HuH-7 (cell line): ENCODE results near the gene PFKFB3.
"Not testable (repeated sequence)": the region's sequence is repeated elsewhere in the genome, so short reads cannot be mapped to it uniquely, and the experiment has no call there.

ENCODE experiments used
- DNase-seq: peaks from one replicate; pipeline ENCODE4 v3.0.0; 2011; ENCODE audit warnings: low spot score

Gene PFKFB3

GRCh38 chr10:6236349-6237198 is 33.8 kb downstream of the PFKFB3 start:
- DNase-seq = no peak

- no peak for DNase-seq
These were observed 34.4 kb downstream of the PFKFB3 start for GRCh38 chr10:6237199-6237530.

DNA sequence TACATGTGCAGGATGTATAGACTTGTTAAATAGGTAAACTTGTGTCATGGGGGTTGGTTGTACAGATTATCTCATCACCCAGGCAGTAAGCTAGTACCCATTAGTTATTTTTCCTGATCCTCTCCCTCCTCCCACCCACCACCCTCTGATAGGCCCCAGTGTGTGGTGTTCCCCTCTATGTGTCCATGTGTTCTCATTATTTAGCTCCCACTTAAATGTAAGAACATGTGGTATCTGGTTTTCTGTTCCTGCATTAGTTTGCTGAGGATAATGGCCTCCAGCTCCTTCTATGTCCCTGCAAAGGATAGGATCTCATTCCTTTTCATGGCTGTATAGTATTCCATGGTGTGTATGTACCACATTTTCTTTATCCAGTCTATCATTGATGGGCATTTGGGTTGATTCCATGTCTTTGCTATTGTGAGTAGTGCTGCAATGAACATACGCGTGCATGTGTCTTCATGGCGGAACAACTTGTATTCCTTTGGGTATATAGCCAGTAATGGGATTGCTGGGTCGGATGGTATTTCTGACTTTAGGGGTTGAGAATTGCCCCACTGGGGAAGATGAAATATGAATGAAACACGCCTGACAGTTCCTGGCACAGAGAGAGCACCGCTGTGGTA is 36.0 kb downstream of the PFKFB3 start:
- DNase-seq = not testable (repeated sequence)

DNA sequence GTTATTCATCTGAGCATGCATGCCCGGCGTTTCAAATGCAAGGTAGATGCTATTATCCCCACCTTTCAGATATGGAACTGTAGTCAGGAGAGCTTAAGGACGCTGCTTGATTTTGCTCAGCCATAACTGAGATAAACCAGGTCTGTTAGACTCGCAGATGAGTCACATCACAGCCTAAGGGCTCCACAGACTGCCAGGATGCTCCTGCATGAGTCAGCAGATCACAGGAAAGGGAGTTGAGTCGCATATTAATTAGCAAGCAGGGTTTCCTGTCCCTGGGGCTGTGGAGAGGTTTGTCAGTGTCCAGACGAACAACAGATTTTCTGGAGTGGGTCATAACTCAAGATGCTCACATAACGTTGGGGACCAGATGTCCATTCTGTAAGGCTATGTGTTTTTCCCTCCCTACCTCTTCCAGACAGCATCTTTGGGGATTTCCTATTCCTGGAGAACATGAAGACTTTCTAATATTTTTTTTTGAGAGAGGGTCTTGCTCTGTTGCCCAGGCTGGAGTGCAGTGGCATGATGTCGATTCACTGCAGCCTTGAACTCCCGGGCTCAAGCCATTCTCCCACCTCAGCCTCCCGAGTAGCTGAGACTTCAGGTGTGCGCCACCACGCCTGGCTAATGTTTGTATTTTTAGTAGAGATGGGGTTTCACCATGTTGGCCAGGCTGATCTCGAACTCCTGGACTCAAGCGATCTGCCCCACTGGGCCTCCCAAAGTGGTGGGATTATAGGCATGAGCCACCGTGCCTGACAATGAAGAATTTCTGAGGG is 36.7 kb downstream of the PFKFB3 start:
- DNase-seq = no peak

DNA sequence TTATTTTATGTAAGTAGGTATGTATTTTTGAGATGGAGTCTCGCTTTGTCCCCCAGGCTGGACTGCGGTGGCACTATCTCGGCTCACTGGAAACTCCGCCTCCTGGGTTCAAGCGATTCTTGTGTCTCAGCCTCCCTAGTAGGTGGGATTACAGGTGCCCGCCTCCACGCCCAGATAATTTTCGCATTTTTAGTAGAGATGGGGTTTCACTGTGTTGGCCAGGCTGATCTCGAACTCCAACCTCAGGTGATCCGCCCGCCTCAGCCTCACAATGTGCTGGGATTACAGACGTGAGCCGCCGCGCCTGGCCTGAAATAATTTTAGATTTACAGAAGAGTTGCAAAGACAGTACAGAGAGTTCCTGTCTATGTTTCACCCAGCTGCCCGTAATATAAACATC is 37.5 kb downstream of the PFKFB3 start:
- DNase-seq = no peak

DNA sequence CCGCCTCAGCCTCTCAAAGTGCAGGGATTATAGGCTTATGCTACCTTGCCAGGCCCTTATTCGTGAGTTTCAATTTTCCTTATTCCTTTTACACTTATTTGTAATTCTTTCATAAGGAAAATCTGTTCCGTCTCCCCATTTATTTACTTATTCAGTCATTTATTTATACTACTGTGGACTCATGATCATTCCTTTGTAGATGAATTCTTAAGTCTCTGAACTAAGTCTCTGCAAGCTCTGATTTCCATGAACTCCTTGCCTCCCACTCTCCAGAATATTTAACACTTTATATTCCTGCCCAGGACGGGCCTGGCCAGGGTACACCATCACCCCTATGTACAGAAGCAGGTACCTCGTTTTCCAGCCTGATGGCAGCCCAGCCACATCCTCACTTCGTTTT is 39.4 kb downstream of the PFKFB3 start:
- DNase-seq = no peak

DNA sequence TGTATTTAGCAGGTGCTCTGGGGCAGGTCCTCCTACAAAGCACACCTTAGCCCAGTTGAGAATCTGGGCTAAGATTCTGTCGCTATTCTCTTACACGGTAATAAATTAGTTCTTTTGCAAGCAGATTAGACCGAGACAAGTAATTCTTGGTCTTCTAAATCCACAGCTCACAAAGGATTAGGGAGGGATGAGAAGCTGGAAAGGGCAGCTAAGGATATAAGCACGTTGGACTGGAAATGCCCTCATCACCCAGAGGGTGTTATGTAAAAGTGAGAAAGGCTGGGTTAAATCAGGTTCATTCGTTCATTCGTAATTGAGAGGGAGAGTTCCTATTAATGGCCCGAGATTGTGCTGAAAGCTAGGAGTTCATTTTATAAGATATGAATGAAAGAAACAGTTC is 41.8 kb downstream of the PFKFB3 start:
- no peak for DNase-seq

DNA sequence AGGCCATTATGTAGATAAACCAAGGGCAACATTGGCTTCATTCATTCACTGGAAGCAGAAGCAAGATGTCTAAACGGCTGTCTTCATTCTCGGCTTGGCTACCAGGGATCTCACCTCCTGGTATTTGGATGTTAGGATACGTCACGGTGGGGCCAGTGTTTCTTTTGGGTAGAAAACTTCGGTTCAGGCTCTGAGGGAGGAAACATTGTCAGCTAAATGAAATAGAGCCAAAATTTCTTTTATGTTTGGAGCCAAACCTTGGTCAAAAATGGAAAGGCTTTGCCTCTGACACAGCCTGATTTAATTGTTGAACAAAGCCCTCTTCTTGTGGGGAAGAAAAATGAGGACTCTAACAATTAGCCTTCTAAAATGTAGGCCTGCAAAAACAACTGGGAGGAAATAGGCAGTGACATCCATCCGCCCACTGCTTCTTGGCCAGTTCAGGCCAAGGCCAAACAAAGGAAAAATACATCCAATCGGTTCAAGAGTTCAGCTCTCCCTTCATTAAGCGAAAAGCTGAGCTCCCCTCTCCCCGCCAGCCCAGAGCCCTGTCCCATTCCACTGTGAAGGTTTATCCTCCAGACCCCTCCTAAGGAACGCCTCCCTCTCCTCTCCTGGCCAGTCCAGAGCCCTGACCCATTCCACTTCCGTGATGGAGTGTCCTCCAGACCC is 44.4 kb downstream of the PFKFB3 start:
- no peak for DNase-seq

DNA sequence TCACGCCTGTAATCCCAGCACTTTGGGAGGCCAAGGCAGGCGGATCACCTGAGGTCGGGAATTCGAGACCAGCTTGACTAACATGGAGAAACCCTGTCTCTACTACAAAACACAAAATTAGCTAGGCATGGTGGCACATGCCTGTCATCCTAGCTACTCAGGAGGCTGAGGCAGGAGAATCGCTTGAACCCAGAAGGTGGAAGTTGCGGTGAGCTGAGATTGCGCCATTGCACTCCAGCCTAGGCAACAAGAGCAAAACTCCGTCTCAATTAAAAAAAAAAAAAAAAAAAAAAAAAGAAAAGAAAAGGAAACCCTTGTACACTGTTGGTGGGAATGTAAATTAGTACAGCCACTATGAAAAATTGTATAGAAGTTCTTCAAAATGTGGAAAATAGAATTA is 46.2 kb downstream of the PFKFB3 start:
- DNase-seq = not testable (repeated sequence)

DNA sequence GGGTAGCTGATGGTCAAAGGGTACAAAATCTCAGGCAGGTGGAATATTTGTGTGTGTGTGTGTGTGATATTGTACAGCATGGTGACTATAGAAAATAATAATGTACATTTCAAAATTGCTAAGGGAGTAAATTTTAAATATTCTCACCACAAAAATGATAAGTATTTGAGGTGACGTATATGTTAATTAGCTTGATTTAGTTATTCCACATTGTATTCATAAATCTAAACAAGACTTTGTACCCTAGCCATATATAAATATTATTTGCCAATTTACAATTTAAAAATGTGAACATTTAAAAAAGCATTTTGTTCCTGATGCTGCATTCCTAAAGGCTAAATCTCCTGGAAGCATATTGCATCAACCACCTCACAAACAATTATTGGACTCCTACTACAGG is 47.0 kb downstream of the PFKFB3 start:
- no peak for DNase-seq

- no peak for DNase-seq
These were observed 48.0 kb downstream of the PFKFB3 start for GRCh38 chr10:6250745-6251144.

DNA sequence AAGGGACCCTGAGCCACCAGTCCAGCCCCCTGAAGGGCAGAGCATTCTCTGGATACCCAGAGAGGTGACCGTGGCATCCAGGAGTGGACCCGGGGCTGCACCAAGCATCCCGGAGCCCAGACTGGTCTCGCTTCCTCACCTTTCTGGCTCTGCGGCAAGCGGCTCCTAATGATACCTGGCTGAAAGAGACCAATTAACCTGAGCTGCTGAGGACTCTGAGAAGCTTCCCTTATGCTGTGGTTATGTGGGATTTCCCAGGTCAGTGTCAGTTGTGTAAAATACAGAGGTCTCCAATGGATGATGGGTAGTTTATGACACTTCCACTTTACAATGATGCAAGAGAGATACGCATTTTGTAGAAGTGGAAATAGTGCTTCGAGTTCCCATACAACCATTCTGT is 51.5 kb downstream of the PFKFB3 start:
- DNase-seq = no peak

DNA sequence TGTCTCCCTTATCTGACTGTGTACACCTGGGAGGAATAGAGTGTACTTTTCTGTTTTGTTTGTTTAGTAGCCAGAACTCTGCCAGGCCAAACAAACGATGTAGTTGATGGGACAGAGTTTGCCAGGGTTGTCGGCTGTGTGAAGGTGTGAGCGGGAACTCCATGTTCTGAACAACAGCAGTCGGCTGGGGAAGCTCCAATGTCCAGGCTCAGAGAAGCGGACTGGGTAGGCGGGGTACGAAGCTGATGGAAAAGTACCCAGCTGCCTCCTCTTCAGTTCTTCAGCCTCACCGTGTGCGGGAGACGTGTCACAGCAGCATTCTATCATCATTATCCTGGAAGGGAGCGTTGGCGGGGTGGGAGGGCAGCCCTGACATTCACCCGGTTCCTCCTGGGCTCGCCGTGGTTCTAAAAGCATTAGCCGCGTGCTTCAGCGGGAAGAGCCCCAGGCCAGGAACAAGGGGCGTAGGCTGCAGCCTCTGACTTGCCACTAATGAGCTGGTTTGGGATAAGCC is 52.9 kb downstream of the PFKFB3 start:
- no peak for DNase-seq

DNA sequence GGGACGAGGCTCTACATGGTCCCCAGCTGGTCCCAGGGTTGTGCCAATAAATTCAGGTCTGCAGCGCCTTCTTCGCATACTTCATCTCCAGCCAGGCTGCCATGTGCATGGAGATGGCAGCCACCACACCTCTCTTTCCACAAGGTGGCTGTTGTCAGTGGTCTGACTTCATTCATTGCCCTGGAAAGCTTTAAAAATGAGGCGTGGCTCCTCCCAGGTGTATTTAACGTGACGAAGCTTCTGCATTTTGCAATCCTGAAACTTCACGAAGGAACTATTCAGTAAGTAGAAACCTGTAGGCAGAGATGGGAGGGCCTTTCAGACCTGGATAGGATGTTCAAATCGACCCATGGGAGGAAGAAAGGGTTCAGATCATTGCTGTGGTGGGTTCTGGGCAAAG is 53.7 kb downstream of the PFKFB3 start:
- no peak for DNase-seq

DNA sequence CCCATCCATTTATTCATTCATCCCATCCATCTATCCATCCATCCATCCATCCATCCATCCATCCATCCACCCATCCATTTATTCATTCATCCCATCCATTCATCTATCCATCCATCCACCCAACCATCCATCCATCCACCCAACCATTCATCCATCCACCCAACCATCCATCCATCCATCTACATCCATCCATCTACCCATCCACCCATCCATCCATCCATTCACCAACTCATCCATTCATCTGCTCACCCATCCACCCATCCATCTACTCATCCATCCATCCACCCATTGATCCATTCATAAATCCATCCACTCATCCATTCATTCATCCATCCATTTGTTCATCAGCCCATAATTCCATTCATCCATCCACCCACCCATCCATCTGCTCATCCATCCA is 56.4 kb downstream of the PFKFB3 start:
- DNase-seq = no peak

DNA sequence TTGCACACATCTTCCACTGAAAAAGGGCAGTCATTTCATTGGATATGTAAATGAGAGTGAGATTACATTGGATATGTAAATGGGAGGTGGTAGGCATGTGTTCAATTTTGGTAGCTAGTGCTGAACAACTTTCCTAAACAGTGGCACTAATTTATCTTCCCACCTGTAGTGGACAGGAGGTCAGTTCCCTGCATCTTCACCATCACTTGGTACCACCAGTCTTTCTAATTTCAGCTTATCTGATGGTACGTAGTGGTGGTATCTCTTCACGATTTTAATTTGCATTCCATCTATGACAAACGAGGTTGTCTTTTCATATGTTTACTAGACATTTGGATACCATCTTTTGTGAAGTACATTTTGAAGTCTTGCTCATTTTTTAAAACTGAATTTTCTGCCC is 58.1 kb downstream of the PFKFB3 start:
- no peak for DNase-seq

- no peak for DNase-seq
These were observed 65.2 kb downstream of the PFKFB3 start for GRCh38 chr10:6267941-6268340.

DNA sequence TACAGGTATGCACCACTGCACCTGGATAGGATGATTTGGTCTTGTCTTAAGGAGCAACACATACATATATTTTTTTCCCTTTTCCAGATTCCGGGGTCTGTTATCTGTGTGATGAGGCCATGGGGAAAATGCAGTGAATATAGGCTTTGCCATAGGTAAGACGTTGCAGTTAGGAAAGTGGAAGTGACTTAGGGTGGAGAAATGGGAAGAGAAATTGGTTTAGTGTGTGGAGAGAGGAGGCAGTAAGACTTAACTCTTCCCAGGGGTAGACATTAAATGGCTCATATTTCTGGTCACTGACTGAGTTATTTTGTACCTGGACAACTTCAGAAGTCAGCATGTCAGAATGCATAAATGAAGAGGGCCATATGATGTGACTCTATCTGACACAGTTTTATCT is 66.7 kb downstream of the PFKFB3 start:
- DNase-seq = no peak

DNA sequence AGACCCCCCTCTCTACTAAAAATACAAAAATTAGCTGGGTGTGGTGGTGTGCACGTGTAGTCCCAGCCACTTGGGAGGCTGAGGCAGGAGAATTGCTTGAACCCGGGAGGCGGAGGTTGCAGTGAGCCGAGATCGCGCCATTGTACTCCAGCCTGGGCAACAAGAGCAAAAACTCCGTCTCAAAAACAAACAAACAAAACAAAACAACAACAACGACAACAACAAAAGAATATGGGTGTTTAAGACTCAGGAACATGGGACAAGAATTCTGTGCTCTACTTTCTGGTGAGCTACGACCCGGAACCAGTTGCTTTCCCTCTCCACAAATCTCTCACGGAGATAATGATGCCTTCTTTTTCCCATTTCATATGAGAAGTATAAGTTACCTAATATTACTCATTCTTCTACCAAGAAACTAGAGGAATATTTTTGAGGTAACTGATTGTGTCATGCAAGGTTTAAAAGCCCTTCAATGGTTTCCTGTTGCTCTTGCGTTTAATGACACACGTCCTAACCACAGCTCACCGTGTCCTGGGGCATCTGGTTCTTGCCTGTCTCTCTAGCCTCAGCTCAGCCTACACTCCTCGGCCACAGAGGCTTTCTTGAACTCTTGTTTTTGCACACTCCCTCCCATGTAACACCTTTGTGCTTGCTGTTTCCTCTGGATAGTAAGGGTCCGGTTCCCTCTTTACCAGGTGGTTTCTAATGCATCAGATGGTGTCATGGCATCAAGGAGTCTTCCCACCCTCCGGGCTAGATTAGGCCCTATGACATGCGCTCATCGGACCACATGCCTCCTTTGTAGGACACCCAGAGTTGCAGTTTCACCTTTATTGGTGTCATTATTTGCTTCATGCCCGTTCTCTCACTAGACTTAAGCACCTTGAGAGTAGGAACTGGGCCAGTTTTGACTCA is 67.5 kb downstream of the PFKFB3 start:
- DNase-seq = no peak

DNA sequence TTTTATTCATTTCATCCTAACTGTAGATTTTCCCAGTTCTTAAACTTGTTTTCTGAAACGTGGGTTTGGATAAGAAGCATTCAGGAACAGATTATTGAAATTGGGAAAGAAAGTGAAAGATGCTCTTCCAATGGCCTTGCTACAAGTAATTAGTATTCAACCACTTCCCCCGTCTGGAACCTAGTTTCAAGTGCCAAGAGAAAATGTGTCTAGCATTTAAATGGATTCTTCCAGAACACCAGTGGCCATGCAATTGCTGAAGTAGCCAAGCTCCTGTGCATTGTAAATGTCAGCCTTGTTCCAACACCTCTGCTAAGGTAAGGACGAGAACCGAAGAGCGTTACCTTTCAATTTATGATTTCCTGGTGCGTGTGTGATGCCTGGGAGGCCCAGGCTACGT is 68.2 kb downstream of the PFKFB3 start:
- DNase-seq = no peak

DNA sequence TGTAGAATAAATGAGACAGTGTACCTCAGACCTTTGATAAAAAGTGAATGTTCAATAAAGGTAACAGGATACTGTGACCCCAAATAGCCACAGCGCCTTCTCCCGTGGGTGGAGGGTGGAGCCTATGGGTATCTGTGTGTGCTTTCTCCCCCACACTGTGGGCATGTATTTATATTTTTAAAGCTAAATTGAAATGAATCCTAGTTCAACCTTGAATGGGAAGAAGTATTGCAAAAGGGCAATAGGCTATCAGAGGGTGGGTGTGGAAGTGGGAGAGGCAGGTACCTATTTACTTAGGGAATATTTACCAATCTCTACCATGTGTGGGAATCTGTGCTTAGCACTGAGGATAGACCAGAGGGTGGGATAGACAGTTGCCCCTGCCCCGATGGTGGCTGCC is 68.9 kb downstream of the PFKFB3 start:
- peak; percentile 52 for DNase-seq
